GM10248 (cell line): Measurements from ENCODE around the gene OGT.
"Not testable (repeated sequence)": the region's sequence is repeated elsewhere in the genome, so short reads cannot be mapped to it uniquely, and the experiment has no call there.

Source experiments
- CTCF ChIA-PET: fragments of 300-600 bp; sonication (Branson Sonifier 250); formaldehyde crosslinking; extraction: SDS; loops from one replicate; lab custom pipeline; 2021; ENCODE audit warnings: antibody characterized with exemption; lab: Yijun Ruan, JAX
- POLR2A ChIA-PET: fragments of 350-650 bp; sonication (Branson Sonifier 250); formaldehyde crosslinking; extraction: SDS; loops from one replicate; lab custom pipeline; 2020; ENCODE audit warnings: antibody characterized with exemption; lab: Yijun Ruan, JAX
- DNase-seq: peaks from one replicate; pipeline ENCODE4 v3.0.0; 2012; ENCODE audit errors: extremely low spot score
- TF ChIP-seq, protein P1 (sequence below): IDR thresholded peaks from 2 replicates; pipeline ENCODE4 v1.5.1; 2012; ENCODE audit warnings: mild to moderate bottlenecking, low read depth; ENCODE audit errors: extremely low read depth, missing control alignments, control extremely low read depth

OGT gene

DNA sequence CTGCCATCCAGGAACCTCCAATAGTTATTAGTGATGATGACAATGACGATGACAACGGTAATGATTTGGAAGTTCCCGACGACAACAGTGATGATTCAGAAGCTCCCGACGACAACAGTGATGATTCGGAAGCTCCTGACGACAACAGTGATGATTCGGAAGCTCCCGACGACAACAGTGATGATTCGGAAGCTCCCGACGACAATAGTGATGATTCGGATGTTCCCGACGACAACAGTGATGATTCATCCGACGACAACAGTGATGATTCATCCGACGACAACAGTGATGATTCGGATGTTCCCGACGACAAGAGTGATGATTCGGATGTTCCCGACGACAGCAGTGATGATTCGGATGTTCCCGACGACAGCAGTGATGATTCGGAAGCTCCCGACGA lies 70.7 kb downstream of the OGT start:
- TF ChIP-seq, protein P1, sequence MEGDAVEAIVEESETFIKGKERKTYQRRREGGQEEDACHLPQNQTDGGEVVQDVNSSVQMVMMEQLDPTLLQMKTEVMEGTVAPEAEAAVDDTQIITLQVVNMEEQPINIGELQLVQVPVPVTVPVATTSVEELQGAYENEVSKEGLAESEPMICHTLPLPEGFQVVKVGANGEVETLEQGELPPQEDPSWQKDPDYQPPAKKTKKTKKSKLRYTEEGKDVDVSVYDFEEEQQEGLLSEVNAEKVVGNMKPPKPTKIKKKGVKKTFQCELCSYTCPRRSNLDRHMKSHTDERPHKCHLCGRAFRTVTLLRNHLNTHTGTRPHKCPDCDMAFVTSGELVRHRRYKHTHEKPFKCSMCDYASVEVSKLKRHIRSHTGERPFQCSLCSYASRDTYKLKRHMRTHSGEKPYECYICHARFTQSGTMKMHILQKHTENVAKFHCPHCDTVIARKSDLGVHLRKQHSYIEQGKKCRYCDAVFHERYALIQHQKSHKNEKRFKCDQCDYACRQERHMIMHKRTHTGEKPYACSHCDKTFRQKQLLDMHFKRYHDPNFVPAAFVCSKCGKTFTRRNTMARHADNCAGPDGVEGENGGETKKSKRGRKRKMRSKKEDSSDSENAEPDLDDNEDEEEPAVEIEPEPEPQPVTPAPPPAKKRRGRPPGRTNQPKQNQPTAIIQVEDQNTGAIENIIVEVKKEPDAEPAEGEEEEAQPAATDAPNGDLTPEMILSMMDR = no peak
- no peak for DNase-seq
- ChIA-PET POLR2A (no interaction called here), CTCF (no interaction called here)

DNA sequence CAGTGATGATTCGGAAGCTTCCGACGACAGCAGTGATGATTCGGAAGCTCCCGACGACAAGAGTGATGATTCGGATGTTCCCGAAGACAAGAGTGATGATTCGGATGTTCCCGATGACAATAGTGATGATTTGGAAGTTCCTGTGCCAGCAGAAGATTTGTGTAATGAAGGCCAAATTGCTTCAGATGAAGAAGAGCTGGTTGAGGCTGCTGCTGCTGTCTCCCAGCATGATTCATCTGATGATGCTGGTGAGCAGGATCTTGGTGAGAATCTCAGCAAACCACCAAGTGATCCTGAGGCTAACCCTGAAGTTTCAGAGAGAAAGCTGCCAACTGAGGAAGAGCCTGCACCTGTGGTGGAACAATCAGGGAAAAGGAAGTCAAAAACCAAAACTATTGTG lies 71.2 kb downstream of the OGT start:
- DNase-seq = no peak
- CTCF ChIA-PET = no interaction called here

DNA sequence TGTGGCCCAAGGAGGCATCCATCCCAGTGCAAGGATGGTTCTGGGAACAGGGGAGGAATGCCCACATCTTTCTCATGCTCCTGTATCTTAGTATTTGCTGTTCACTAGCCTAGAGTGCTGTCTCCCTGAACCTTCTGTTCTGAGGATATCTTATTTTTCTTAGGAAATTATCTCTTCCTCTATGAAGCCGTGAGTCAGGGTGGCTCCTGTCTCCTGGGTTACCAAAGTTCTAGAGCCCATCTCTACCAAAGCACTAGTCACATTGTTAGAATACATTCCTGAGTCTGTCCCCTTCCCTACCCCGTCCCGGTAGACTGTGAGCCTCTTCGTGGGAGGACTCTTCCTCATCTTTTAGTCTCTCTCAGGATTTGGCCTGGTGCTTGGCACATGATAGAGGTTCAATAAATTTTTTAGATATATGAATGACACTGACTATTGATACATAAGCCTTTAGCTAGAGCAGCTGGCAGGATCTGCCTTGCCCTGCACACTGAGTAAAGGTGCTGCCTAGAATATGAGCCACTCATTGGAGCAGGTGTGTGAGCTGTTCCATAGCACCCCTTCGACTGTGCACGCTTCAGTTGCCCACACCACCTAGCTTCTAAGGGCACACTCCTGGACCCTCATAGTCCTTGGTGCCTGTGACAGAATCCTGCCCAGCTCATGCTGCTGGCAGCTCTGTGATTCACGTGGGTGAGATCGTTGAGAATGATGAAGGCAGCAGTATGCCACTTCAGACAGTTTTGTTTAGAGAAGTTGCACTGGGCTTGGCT lies 72.1 kb downstream of the OGT start:
- TF ChIP-seq, protein P1 = no peak
- ChIA-PET CTCF (no interaction called here), POLR2A (no interaction called here)
- DNase-seq = no peak

More for the DNA sequence above, 71.2 kb downstream of the OGT start:
- TF ChIP-seq, protein P1 = no peak
- POLR2A ChIA-PET = no interaction called here

DNA sequence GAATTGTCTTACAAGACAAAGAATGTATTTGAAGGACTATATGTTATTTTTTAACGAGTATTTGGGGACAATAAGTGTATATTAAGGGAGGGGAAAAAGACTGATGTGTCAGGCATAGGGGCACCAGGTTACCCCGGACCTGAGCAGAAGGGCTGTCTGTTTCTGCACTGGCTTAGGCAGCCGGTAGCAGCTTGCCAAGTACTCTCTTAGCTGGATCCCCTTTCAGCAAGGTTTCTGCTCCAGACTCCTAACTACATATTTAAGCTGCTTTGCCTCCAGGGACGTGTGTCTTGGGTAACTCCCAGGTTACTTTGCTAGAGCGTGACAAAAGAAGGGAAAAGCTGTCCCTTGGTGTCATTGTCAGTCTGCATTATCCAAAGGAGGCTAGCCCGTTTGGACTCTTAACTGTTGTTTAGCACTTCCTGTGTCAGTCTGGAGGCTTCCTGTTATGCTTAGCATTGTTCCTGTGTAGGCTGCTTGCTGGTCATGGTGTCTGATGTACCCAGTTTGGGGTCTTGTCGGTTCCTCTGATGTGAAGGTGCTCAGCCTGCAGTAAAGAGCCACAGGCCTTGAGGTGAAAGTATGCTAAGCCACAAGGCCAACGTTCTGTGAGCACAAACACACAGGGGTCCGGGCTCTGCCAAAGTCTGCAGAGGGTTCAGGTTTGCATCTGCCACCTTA lies 73.8 kb downstream of the OGT start:
- no peak for DNase-seq
- CTCF ChIA-PET = no interaction called here
- POLR2A ChIA-PET = no interaction called here
- TF ChIP-seq, protein P1 = no peak

DNA sequence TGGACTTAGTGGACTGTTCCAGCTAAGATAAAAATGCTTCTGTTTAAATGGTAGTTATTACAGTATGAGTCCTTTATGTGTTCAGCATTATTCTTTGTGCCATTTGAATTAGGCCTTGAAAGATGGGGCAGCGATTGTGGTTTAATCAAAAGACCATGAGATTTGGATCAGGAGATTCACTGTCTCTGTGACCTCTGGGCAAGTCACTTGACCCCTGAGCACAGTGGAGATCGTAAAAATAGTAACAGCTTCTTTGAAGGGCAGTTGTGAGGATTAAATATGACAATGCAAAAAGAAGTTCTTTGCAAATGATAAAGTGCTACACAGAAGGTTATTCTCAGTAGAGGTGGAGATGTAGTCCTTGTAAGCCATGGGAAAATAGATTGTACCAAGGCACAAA lies 74.6 kb downstream of the OGT start:
- TF ChIP-seq, protein P1 = no peak
- POLR2A ChIA-PET = no interaction called here
- no peak for DNase-seq

DNA sequence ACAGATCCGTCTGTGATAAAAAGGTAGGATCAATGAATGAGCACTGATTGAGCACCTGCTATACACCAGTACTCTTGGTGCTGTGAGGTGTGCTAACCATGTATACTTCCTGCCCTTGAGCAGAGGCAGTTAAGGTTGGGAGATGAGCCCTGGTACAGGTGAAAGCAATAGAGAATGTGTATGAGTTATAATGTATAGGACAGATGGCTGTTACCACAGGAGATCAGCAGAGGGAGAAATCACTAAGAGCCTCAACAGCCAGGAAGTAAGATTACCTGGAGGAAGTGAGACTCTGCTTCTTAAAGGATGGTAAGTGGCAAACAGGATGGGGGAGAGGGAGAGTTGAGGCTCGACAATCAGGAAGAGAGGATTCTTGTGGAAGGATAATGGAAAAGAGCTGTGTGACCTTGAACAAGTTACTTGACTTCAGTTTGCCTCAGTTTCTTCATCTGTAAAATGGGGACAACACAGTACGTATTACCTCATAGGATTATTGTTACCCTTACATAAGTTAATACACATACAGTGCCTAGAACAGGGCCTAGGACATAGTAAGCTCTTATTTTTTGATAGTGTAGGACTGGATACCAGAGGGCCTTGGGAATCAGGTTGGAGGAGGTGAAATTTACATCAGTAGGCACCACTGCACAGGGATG lies 76.3 kb downstream of the OGT start:
- CTCF ChIA-PET = interaction anchor here (0.9 to 1.5 kb wide), 3 partner anchors 11 to 43 kb away, joined by 3 to 6 read pairs (median 3); no protein-coding TSS in a partner anchor
- DNase-seq = no peak
- POLR2A ChIA-PET = no interaction called here
- TF ChIP-seq, protein P1 = no peak

More for the DNA sequence above, 74.6 kb downstream of the OGT start:
- CTCF ChIA-PET = no interaction called here

DNA sequence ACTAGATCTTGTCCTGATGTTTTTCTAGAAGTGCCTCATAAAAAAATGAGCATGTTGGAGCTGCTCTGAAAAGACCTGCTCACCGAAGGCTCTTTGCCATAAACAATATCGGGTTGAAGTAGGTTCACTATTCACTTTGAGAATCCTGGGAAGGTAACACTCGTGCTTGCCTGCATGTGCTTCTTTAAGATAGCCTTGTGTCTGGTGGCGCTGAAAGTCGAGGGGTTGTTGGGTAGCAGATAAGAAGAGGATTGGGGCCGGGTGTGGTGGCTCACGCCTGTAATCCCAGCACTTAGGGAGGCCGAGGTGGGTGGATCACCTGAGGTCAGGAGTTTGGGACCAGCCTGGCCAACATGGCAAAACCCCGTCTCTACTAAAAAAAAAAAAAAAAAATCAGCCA lies 78.8 kb downstream of the OGT start:
- DNase-seq, CTCF ChIA-PET, POLR2A ChIA-PET: not testable (repeated sequence)
